ENCODE data around the gene CYP1A2.

Gene CYP1A2

DNA sequence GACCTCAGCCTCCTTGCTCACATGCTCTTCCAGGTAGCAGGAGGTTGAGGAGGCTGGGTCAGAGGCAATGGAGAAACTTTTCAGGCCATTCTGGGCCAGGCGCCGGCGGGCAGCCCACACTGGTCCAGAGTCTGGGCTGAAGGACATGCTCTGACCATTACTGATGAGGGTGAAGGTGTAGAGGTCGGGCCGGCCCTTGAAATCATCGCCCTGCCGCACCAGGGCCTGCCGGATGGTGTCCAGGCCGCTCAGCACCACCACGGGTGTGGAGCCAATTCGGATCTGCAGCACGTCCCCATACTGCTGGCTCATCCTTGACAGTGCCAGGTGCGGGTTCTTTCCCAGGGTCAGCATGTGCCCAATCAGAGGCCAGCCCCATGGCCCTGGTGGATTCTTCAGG is 26.1 kb upstream of the CYP1A2 start:
- POLR2A ChIA-PET: no interaction called here
- DNase-seq (ENCODE audit: extremely low spot score): no peak
- TF ChIP-seq, protein P1, sequence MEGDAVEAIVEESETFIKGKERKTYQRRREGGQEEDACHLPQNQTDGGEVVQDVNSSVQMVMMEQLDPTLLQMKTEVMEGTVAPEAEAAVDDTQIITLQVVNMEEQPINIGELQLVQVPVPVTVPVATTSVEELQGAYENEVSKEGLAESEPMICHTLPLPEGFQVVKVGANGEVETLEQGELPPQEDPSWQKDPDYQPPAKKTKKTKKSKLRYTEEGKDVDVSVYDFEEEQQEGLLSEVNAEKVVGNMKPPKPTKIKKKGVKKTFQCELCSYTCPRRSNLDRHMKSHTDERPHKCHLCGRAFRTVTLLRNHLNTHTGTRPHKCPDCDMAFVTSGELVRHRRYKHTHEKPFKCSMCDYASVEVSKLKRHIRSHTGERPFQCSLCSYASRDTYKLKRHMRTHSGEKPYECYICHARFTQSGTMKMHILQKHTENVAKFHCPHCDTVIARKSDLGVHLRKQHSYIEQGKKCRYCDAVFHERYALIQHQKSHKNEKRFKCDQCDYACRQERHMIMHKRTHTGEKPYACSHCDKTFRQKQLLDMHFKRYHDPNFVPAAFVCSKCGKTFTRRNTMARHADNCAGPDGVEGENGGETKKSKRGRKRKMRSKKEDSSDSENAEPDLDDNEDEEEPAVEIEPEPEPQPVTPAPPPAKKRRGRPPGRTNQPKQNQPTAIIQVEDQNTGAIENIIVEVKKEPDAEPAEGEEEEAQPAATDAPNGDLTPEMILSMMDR (IDR thresholded peaks at IDR 0.05; ENCODE audit: control extremely low read depth, extremely low read depth, low read depth, missing control alignments): no peak
- CTCF ChIA-PET: no interaction called here

DNA sequence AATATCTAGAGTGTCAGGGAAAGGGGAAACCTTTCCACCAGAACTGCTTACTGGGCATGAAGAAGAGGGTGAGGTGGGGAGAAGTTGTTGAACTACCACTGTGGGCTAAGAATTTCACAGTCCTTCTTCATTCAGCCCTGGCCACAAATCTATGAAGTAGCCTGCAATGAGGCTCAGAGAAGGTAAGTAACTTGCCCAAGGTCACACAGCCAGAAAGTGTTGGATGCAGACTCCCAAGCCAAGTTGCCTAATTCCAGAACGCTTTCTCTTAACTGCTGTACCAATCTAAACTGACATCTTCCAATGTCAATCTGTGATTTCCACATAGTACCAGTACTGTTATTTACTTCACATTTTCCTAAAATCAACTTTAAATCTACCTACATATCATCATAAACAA is 25.5 kb upstream of the CYP1A2 start:
- TF ChIP-seq, protein P1 (IDR thresholded peaks at IDR 0.05; ENCODE audit: control extremely low read depth, extremely low read depth, low read depth, missing control alignments): no peak
- DNase-seq (ENCODE audit: extremely low spot score): no peak
- ChIA-PET POLR2A (no interaction called here), CTCF (interaction anchor here (3.4 kb wide), 1 partner anchor 46 kb away, joined by 12 read pairs; no protein-coding TSS in a partner anchor)

DNA sequence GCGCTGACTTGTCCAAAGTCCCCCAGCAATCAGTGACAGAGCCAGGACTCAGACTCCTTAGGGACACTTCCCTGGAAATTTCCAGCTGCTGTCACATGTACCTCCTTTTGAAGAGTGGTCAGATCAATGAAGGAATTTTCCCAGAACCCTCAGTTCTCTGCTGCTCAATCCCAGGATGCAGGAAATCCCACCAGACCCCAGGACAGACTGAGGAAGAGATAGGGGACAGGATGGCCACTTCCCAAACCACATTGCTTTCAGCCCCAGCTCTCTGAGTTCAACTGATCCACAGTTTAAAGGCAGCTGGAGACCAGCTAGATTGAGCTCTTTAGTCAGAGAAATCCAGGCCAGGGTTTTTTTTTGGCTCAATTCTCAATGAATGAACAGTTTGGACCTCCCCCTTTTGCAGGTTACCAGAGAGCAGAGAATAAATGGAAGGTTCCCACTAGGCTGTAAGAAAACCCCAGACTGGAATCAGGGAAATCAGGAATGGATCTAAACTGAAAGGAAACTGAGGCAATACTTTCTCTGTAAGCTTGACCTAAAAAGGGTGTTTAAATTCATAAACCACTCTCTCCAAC is 24.8 kb upstream of the CYP1A2 start:
- POLR2A ChIA-PET: no interaction called here
- CTCF ChIA-PET: interaction anchor here (1.2 to 3.4 kb wide), 5 partner anchors 15 to 88 kb away, joined by 3 to 12 read pairs (median 4); no protein-coding TSS in a partner anchor
- TF ChIP-seq, protein P1 (IDR thresholded peaks at IDR 0.05; ENCODE audit: control extremely low read depth, extremely low read depth, low read depth, missing control alignments): no peak
- DNase-seq (ENCODE audit: extremely low spot score): peak; percentile 60

DNA sequence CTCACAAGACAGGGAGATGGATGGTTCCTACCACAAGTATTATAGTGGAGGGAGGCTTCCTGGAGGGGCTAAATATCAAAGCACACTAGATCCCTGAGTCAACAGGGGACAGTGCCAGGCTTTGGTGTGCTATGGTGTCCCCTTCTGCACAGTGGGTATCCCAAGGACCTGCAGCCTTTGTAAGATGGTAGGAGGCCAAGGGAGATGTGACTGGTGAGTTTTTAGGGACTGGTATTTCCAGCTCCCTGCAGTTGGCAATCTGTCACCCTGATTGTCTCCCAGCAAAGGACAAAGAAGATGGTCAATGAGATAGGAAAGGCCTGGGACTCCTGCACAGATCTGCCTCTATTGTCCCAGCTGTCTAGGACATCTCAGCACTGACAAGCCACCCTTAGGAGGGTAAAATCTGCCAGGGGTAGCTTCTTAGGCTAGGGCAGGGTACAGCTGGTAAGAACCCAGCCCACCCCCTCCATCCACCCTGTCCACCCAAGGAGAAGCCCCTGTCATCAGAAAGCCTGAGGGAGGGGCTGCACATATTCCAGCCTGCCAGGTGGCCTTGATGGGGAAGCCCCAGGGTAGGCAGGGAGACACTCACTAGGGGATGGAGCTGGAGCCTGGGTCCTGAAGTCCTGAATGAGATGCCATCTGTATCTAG is 23.9 kb upstream of the CYP1A2 start:
- ChIA-PET CTCF (interaction anchor here (1.1 to 3.4 kb wide), 8 partner anchors 14 to 126 kb away, joined by 3 to 12 read pairs (median 4); no protein-coding TSS in a partner anchor), POLR2A (no interaction called here)
- DNase-seq (ENCODE audit: extremely low spot score): no peak
- TF ChIP-seq, protein P1 (IDR thresholded peaks at IDR 0.05; ENCODE audit: control extremely low read depth, extremely low read depth, low read depth, missing control alignments): no peak

- TF ChIP-seq, protein P1 (IDR thresholded peaks at IDR 0.05; ENCODE audit: control extremely low read depth, extremely low read depth, low read depth, missing control alignments): no peak
- ChIA-PET POLR2A (no interaction called here), CTCF (interaction anchor here (1.1 to 3.4 kb wide), 6 partner anchors 13 to 127 kb away, joined by 3 to 12 read pairs (median 4); no protein-coding TSS in a partner anchor)
- DNase-seq (ENCODE audit: extremely low spot score): no peak
These were observed 23.3 kb upstream of the CYP1A2 start, which contains the start of gene CYP1A1 for GRCh38 chr15:74725225-74725774. Gene CYP1A1 (minus strand): TSS chr15:74725528. CDS start chr15:74723097, 2,431 bp downstream.

DNA sequence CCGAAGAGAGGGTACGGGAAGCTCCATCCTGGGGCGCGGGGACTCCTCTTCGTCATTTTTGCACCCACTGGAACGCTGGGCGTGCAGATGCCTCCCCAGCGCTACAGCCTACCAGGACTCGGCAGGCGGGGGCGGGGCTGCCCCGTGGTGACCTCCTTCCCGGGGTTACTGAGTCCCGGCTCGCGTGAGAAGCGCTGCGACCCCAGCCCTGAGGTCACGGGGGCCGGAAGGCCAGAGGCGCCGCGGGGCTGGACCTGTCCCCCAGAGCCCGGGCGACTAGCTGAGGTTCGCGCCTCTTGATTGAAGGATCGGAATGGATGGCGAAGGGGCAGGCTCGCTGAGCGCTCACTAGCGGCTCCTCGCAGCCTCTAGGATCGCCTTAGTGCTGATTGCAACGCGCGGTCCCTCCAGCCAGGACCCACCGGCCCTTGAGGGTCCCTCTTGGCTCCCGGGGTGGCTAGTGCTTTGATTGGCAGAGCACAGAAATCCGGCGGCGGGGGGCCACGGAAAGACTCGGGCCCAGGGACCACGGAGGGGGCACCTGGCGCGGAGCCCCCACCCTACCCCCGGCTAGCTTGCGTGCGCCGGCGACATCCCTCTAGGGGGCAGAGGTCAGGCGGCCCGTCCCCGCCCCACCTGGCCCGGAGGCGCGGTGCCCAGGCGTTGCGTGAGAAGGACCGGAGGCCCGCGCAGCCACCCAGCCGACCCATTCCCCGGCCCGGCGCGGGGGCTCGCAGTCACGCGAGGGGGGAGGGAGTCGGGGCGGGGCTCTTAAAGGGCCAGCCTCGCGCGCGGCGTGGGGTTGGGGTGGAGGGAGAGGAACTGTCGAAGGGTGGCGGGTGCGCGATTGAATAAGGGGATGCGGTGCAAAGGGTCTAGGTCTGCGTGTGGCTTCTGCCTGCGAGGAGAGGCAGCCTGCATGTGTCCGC is 22.5 kb upstream of the CYP1A2 start:
- ChIA-PET POLR2A (no interaction called here), CTCF (interaction anchor here (0.6 to 3.4 kb wide), 6 partner anchors 12 to 352 kb away, joined by 3 to 12 read pairs (median 4); no protein-coding TSS in a partner anchor)
- peak; percentile 65 for DNase-seq (ENCODE audit: extremely low spot score)
- TF ChIP-seq, protein P1 (IDR thresholded peaks at IDR 0.05; ENCODE audit: control extremely low read depth, extremely low read depth, low read depth, missing control alignments): no peak

Data from GM10248 (cell line).